Spinal cord (tissue), 10 donors: ENCODE data around the gene SDHB. TPM values are rescaled to one million over a fixed set of nuclear protein-coding genes. Genes with fewer than 3 reads are reported as not detected.

ENCODE experiments used
- DNase-seq, 6 donors: peaks; one replicate each; pipeline versions ENCODE4 v3.0.0 to v3.0.0-alpha.2; 2013 to 2015; ENCODE audit warnings: low spot score in 6 of 6, low read depth in 4 of 6
- H3K27ac ChIP-seq: one replicate; pipeline ENCODE4 v1.5.1; 2013; ENCODE audit warnings: low read depth, low read length, control low read depth
- H3K27me3 ChIP-seq: one replicate; pipeline ENCODE4 v1.6.1; 2013; ENCODE audit warnings: low read length; ENCODE audit not compliant: control insufficient read depth, insufficient read depth
- H3K36me3 ChIP-seq: one replicate; pipeline ENCODE4 v1.6.1; 2013; ENCODE audit warnings: low read length; ENCODE audit not compliant: control insufficient read depth, insufficient read depth
- H3K4me1 ChIP-seq: one replicate; pipeline ENCODE4 v1.6.1; 2013; ENCODE audit warnings: low read length; ENCODE audit not compliant: control insufficient read depth, insufficient read depth
- H3K4me3 ChIP-seq: one replicate; pipeline ENCODE4 v1.5.1; 2013; ENCODE audit warnings: low read depth, low read length, control low read depth
- H3K9me3 ChIP-seq: one replicate; pipeline ENCODE4 v1.6.1; 2013; ENCODE audit warnings: low read length; ENCODE audit not compliant: control insufficient read depth, insufficient read depth
- WGBS: methylation state at CpG from one replicate; pipeline ENCODE4 v1.1.5; 2013; ENCODE audit warnings: missing lambda C conversion rate; ENCODE audit not compliant: insufficient coverage; 5-methylcytosine and 5-hydroxymethylcytosine counted together
- polyA plus RNA-seq, 2 donors: library from polyadenylated mRNA; unstranded; fragments of 120-200 nt; gene quantifications; one replicate each; pipeline ENCODE4 v1.2.1, GENCODE V29; 2013; ENCODE audit not compliant: insufficient read length in 2 of 2
- total RNA-seq, 2 donors: library from RNA; depleted of rRNA in 1 of 2; stranded (reverse); fragments of 120-200 nt in 1 of 2; fragments of >200 nt in 1 of 2; gene quantifications; one replicate each; pipeline versions ENCODE4 v1.2.3 to v1.2.4, GENCODE V29; 2013 to 2014
- donor health status: healthy.

SDHB gene
- total and polyA plus RNA-seq, 4 donors: 115 to 129 (median 123) TPM

DNA sequence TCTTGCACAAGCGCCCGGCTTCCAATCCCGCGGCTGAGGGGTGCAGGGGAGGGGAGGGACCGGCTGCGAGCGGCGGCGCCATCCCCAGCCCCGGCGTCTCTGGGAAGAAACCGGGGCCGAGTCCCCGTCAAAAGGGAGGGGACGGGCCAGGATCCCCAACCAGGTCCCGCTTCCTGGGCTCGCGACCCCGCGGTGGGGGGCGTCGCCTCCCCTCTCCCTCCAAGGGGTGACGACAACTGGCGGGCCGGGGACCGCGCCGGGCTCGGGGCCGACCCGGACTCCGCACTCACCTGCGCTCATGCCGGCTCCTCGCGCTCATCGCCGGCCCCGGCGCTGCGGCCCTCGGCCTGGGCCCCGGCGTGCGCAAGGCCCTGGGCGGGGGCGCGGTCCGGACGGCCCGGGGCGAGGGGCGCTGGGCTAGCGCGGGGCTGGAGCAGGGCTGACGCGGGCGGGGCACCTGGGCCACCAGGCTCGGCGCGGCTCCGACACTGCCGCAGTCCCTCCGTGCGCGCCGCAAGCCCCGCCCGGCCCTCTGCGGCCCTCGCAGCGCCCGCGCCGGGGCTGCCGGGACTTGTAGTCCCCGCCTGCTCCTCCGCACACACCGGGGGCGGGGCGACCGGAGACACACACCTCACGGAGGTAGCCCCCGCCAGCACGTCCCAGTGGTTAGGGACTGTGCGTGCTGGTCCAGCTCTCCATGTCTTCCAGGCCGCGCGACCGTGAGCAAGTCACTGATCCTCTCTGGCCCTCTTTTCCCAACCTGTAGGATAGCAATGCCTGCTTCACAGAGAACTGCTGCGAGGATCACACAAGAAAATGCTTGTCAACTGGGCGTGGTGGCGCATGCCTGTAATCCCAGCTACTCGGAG lies 42.2 kb downstream of the SDHB start, which contains the start of gene ATP13A2:
Gene ATP13A2 (minus strand): TSS at position 490 of the 869 bp plus-strand sequence. CDS start 190 bp downstream, at position 300.
- H3K27ac ChIP-seq: no peak within 1 kb of the TSS
- H3K27me3 ChIP-seq: no peaks in the 10 kb centered on the region
- no peaks in the 10 kb centered on the region for H3K9me3 ChIP-seq
- peaks cover 16% of the 10 kb centered on the region for H3K36me3 ChIP-seq
- peaks cover 40% of the 10 kb centered on the region for H3K4me1 ChIP-seq
- under 1% methylated on average over 94 of the region's 94 CpGs for WGBS
- DNase-seq: peak; percentile 57 to 97 (median 76)
- H3K4me3 ChIP-seq: peak within 1 kb of the TSS; percentile 69

DNA sequence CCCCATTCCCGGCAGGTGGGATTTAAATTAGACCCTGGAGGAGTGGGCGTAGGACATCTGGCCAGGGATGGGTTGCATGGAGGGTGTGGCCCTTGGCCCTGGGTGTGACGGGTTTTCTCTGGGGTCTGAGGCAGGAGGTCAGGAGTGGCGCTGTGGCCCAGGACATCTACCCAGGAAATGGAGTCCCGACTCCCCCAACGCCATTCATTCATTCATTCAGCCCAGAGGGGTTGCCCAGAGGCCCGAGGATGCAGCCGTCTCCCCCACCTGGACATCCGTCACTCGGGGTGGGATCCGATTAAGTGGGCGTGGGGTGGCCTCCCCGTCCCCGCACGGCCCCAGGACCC lies 42.8 kb downstream of the SDHB start:
- Histone ChIP-seq H3K27me3 (no peaks in the 10 kb centered on the region), H3K27ac (no peak overlapping the region), H3K9me3 (no peaks in the 10 kb centered on the region), H3K4me1 (peaks cover 40% of the 10 kb centered on the region), H3K4me3 (peak overlapping the region; percentile 69), H3K36me3 (peaks cover 21% of the 10 kb centered on the region)
- 0% methylated on average over 7 of the region's 15 CpGs for WGBS
- peak in 1 of 6 donors; percentile 15 for DNase-seq

GRCh38 chr1:17009706-17010105 lies 44.1 kb downstream of the SDHB start:
- H3K4me3 ChIP-seq: no peak overlapping the region
- no peaks in the 10 kb centered on the region for H3K27me3 ChIP-seq
- WGBS: no CpG with 5 or more reads among the region's 4 CpGs
- DNase-seq: no peak
- H3K27ac ChIP-seq: no peak overlapping the region
- H3K36me3 ChIP-seq: peaks cover 32% of the 10 kb centered on the region
- H3K4me1 ChIP-seq: peaks cover 40% of the 10 kb centered on the region
- H3K9me3 ChIP-seq: no peaks in the 10 kb centered on the region

- no peak overlapping the region for H3K4me3 ChIP-seq
- DNase-seq: no peak
- H3K9me3 ChIP-seq: no peaks in the 10 kb centered on the region
- H3K27ac ChIP-seq: no peak overlapping the region
- peaks cover 42% of the 10 kb centered on the region for H3K36me3 ChIP-seq
- 88% methylated on average over 7 of the region's 15 CpGs for WGBS
- peaks cover 39% of the 10 kb centered on the region for H3K4me1 ChIP-seq
- H3K27me3 ChIP-seq: no peaks in the 10 kb centered on the region
Measured at GRCh38 chr1:17008208-17008855, 45.5 kb downstream of the SDHB start.

DNA sequence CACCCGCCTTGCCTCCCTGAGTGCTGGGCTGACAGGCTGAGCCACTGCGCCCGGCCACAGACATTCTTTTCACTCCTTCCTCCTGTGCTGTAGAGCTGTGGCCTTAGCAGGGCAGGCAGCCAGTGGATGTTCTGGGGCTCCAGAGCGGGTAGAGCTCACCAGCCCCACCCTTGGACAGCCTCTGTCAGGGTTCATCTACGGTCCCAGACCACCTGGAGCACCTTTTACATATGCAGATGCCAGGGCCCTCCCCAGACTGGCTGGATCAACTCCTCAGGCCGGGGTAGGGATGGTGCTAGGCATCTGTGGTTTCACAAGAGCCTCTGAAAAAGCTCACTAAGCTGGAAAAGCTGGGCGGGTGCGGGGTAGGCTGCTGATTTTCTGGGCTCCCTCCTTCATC lies 46.7 kb downstream of the SDHB start:
- no peaks in the 10 kb centered on the region for H3K27me3 ChIP-seq
- WGBS: 66% methylated on average over 6 of the region's 8 CpGs
- no peak for DNase-seq

GRCh38 chr1:17005365-17005740 lies 48.5 kb downstream of the SDHB start:
- Histone ChIP-seq H3K27me3 (no peaks in the 10 kb centered on the region), H3K4me1 (peaks cover 15% of the 10 kb centered on the region), H3K4me3 (no peak overlapping the region), H3K36me3 (peaks cover 72% of the 10 kb centered on the region), H3K9me3 (no peaks in the 10 kb centered on the region), H3K27ac (no peak overlapping the region)
- whole genome bisulfite sequencing: 96% methylated on average over 14 of the region's 19 CpGs
- no peak for DNase-seq

More for the DNA sequence above, 46.7 kb downstream of the SDHB start:
- H3K9me3 ChIP-seq: no peaks in the 10 kb centered on the region
- H3K27ac ChIP-seq: no peak overlapping the region
- peaks cover 27% of the 10 kb centered on the region for H3K4me1 ChIP-seq
- no peak overlapping the region for H3K4me3 ChIP-seq
- peaks cover 54% of the 10 kb centered on the region for H3K36me3 ChIP-seq

DNA sequence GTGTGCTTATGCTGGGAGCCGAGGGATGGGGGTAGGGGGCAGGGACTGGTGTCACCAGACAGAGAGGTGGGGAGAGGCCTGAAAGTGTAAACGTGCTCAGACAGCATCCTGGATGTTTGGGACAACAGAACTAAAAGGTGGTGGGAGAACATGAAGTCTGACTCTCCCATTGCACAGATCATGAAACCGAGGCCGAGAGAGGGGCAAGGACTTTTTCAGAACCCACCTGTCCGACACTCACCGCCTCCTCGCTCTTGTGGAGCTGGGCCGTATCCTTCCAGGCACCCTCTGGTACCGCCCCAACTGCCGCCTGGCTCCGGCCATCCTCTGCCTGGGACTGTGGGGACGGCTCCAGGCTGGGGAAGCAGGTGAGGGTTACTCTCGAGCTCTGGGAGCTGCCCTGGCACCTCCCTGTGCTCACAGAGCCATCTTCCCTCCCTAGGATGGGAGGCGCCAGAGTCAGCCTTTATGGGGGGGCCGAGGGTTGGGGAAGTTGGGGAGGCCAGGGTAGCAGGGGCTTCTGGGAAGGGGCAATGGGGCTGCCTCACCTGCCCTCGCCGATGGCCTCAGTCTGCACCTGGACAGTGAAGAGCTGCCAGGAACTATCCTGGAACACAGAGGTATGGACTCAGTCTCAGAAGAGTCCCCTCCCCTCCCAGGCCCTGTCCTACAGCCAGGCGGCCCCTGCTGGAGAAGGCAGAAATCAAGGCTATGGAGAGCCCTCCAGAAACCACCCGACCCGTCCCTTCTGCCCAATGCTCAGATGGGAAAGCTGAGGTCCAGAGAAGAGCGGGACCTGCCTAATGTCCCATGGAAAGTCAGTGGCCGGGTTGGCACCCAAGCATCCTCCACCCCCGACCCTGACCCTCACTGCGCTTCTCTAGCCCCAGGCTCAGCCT lies 49.1 kb downstream of the SDHB start:
- no peak overlapping the region for H3K27ac ChIP-seq
- no peak for DNase-seq
- peaks cover 78% of the 10 kb centered on the region for H3K36me3 ChIP-seq
- peaks cover 13% of the 10 kb centered on the region for H3K4me1 ChIP-seq
- 91% methylated on average over 21 of the region's 24 CpGs for WGBS
- H3K4me3 ChIP-seq: no peak overlapping the region
- H3K9me3 ChIP-seq: no peaks in the 10 kb centered on the region
- no peaks in the 10 kb centered on the region for H3K27me3 ChIP-seq

GRCh38 chr1:17002524-17002902 lies 51.3 kb downstream of the SDHB start:
- Histone ChIP-seq H3K36me3 (peaks cover 92% of the 10 kb centered on the region), H3K27ac (no peak overlapping the region)

GRCh38 chr1:17001760-17002523 lies 51.9 kb downstream of the SDHB start:
- Histone ChIP-seq H3K4me3 (no peak overlapping the region), H3K27me3 (no peaks in the 10 kb centered on the region), H3K9me3 (no peaks in the 10 kb centered on the region), H3K36me3 (peaks cover 93% of the 10 kb centered on the region), H3K4me1 (no peaks in the 10 kb centered on the region), H3K27ac (no peak overlapping the region)
- DNase-seq: no peak
- WGBS: 90% methylated on average over 16 of the region's 19 CpGs

More at GRCh38 chr1:17002524-17002902, 51.3 kb downstream of the SDHB start:
- no peaks in the 10 kb centered on the region for H3K9me3 ChIP-seq
- no peaks in the 10 kb centered on the region for H3K27me3 ChIP-seq
- no peak overlapping the region for H3K4me3 ChIP-seq
- WGBS: 92% methylated on average over 2 of the region's 4 CpGs
- no peaks in the 10 kb centered on the region for H3K4me1 ChIP-seq
- DNase-seq: no peak
